NCI-H524 treated with DMSO at 0.1 percent for 48 hours (cell line): Measurements from ENCODE around the gene HSD17B8.

Experiments
- DNase-seq: peaks from one replicate; lab custom pipeline; 2025; lab: John Stamatoyannopoulos, UW

Gene HSD17B8

DNA sequence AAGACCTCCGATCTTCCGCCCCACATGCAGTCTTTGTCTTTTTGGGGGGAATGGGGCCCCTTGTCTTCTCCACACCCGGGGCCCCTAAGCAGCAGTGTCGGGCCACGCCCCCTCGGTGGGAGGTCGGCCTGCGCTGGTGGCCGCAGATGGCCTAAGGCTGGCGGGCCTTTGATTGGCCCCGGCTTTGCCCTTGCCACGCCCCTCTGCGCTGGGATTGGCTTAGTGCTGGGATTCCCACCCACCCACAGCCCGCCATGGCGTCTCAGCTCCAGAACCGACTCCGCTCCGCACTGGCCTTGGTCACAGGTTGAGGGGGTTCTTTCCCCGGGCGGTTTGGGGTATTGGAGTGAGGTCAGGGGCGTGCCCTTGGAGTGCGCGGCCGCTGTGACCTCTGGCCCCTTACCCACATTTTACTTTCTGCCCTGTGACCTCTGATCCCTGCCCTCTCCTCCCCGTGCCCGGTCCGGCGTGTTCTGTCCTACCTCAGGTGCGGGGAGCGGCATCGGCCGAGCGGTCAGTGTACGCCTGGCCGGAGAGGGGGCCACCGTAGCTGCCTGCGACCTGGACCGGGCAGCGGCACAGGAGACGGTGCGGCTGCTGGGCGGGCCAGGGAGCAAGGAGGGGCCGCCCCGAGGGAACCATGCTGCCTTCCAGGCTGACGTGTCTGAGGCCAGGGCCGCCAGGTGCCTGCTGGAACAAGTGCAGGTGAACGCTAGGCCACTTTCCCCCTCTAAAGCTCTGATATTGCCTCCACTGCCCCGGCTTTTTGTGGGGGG, at the start of gene HSD17B8:
TSS of gene HSD17B8 (plus strand) at position 241 of the 776 bp plus-strand sequence. CDS start at position 255, 14 bp downstream.
- peak; percentile 48 for DNase-seq

DNA sequence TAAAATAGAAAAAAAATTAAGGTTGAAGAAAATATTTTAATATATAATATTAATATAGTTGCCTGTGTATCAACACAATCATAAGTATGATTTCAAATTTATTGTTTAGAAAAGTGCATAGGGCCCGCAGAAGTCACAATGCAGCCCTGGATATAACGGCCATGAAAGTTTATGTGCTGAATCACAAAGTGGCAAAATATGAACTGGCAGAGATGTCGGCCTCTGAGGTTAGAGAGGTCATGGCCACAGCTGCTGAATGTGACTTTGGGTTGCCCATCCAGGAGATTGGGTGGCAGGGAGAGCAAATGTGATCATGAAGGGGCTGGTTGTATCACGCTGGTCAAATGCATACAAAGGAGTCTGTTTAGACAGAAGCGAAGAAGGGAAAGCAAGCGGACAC, 47.9 kb upstream of the HSD17B8 start:
- no peak for DNase-seq

- no peak for DNase-seq
These were observed 47.5 kb upstream of the HSD17B8 start for GRCh38 chr6:33156964-33157363.

- DNase-seq = no peak
These were observed 44.4 kb upstream of the HSD17B8 start for GRCh38 chr6:33160096-33160495.

DNA sequence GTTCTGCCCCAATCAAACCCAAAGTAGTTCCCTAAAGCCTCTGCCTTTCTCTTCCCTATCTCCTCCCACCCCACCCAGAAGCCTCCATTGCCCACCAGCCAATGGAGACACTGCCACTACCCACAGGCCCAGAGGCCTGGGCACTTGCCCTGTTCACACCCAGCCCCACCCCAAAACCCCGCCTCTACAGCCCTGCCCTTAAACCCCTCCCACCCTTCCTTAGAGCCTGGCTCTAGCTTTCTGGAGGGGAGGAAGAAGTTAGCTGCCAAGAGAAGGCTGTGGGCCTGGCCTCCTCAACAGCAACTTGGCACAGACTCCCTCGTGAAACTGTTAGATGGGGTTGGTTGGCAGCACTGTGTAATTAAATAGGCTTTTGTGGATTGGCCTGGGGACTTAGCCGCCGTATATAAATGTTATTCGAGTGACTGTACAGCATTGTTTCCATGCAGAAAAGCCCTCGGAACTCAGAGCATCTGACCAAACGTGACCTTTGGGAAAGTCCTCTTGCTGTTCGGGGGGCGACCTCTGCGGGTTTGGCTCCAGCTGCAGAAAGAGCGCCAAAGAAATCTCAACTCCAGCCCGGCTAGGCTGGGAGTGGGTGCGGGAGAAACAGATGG, 43.6 kb upstream of the HSD17B8 start:
- DNase-seq = no peak

DNA sequence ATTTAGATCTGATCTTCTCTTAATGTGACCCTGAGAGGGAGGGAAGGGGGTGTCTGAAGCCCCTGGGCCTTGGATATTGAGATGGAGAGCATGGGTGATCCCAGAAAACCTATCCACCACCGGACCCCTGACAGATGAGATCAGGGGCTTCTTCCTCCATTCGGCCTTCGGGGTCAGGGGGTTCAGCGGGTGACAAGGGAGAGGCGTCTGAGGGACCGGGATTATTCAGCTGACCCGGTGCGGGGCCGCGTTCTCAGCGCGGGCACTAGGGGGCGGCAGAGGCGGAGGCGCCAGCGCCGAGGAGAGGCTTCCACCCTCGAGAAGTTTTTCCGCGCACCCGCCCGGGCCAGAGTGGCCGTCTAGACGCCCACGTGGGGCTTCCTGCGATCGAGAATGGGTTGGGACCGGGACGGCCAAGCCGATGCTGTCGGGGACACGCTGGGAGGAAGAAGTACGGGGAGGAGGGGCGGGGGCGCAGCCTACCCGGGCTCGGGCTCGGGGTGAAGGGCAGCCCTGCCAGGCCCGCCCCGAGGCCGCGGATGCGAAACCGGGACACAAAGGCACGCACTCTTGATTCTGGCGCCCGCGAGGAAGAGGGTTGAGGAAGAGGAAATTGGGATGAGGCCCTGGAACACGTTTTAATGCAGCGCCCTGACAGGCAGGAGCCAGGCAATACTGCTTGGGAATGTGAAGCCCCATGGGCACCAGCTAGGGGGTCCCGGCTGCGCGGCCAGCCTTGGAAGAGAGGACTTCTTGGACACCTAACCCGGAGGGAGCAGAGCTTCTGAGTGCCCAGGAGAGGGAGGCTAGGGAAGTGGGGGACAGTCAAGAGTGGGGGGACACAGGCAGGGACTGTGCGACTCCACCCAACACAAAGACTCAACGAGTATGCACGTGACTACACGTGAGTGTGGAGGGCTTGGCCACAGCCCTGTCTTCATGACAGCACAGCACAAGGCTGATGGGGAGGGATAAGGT, 42.8 kb upstream of the HSD17B8 start:
- no peak for DNase-seq

- no peak for DNase-seq
These were observed 40.9 kb upstream of the HSD17B8 start for GRCh38 chr6:33163540-33163939.

GRCh38 chr6:33164176-33164575, 40.3 kb upstream of the HSD17B8 start:
- DNase-seq = no peak

GRCh38 chr6:33164665-33165373, 39.6 kb upstream of the HSD17B8 start:
- no peak for DNase-seq

DNA sequence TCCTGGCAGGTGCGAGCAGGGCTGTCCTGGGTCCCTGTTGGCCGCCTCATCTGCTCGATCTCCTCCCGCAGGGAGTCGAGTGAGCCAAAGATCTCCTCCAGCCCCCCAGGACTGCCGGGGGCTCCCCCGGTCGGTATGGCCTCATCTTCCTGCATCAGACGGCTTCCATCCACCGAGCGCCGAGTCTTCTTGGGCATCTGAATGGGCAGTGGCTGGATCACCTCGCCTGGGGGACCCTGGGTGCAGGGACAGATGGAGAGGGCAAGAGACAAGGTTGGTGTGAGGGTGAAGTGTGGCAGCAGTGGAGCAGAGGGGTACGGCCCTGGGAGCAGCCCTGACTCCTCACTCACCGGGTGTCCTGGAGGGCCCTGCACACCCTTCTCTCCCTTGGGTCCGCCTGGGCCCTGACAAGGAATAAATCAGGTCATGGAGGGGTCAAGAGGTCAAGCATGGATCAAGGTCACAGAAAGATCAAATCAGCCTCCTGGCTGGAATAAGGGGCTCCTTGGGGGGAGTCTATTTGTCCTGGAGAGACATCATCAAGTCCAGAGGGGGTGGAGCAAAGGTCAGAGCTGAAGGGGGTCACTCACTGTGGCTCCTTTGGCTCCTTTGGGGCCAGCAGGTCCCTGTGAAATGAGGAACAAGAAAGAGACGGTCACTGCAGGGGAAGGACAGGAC, 38.7 kb upstream of the HSD17B8 start:
- no peak for DNase-seq

- no peak for DNase-seq
These were observed 38.1 kb upstream of the HSD17B8 start for GRCh38 chr6:33166363-33166762.

GRCh38 chr6:33166811-33167210, 37.6 kb upstream of the HSD17B8 start:
- DNase-seq = no peak

DNA sequence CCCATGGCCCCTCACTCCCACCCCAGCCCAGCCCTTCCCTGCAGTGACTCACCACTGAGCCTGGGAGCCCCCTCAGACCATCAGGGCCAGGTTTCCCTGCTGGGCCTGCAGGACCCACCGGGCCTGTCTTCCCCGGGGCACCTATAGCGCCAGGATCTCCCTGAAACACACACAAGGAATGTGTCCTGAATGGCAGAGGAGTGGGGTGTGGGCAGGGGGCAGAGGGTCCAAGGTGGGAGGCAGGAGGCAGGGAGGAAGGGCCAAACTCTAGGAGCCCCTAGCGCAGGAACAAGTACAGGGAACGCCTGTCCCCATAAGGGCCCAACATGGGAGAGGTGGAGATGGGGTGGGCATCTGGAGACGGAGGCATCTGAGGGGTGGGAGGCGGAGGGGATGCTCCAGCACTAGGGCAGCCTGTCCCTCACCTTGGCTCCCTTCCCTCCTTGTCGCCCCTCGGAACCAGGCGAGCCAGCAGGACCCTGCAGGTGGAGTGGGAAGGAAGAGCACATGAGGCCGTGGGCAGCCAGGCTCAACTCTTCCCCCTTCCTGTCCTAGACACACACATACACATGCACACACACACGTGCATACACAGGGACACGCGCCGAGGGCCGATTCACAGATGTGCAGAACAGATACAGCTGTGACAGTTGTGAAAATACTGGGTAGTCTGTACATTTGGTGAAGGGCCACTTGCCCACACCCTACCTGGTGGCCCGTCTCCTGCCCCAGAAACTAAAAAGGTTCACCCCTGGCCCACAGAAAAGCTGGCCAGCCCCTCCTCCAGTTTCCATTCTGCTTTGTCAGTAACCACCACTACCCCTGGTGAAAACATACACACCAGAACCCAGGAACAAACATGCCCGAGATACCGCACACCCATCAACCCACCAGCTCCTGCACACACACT, 36.8 kb upstream of the HSD17B8 start:
- no peak for DNase-seq

GRCh38 chr6:33168284-33168601, 36.2 kb upstream of the HSD17B8 start:
- no peak for DNase-seq

GRCh38 chr6:33168639-33169038, 35.8 kb upstream of the HSD17B8 start:
- no peak for DNase-seq

DNA sequence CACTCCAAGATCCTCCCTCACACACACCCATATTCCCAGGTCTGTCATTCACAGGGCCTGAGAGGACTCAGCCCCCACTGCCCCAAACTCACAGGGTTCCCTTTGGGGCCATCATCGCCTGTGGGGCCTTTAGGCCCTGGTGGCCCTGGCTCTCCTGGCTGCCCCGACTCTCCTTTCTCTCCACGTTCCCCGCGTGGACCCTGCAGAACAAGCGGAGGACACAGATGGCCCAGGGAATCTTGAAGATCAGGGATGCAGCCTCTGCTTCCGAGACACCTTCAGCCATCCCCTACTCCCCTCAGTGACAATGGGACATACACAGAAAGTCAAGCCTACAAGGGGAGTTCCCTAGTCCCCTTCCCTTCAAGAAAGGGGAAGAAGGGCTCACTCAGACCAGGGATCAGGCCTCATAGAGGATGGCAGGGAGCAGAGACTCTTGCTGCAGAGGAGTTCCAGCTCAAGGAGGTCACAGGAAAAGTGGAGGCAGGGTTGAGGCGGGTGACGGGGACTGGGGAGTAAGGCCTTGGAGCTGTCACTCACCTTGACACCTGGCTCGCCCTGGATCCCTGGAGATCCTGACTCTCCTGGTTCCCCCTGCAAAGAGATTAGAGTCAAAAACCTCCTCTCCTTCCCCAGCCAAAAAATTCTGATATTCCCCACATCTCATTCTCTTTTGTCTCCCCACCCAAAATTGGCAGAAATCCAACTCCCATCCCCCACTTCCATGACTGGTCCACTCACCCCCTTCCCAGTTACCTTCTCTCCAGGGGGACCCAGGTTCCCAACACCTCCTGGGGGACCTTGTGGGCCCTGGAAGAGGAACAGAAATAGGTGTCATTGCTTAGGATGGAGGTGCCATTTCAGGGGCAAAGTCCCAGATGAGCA, 34.9 kb upstream of the HSD17B8 start:
- no peak for DNase-seq

- DNase-seq = no peak
These were observed 34.1 kb upstream of the HSD17B8 start for GRCh38 chr6:33170176-33171015.
